PFSK-1 (cell line): ENCODE results near the gene STXBP3.

ENCODE experiments used
- FOXP2 ChIP-seq: optimal IDR thresholded peaks from 2 replicates; pipeline ENCODE3; 2011; ENCODE audit warnings: borderline replicate concordance, control low read depth, inconsistent platforms; ENCODE audit not compliant: insufficient read depth; ENCODE audit errors: extremely low read length, extremely low read depth
- POLR2AphosphoS5 ChIP-seq: IDR thresholded peaks from 2 replicates; pipeline ENCODE4 v1.6.1; 2012; ENCODE audit warnings: low read depth, mild to moderate bottlenecking, control low read depth, low read length, moderate library complexity
- REST ChIP-seq, 2 experiments: IDR thresholded peaks; 2 replicates each; pipeline versions ENCODE4 v1.6.1 to v1.8.0; 2011 to 2012; ENCODE audit warnings: low read depth in 2 of 2, low read length in 2 of 2, control low read depth in 1 of 2, inconsistent platforms in 1 of 2, mild to moderate bottlenecking in 1 of 2, moderate library complexity in 1 of 2; ENCODE audit not compliant: insufficient read depth in 1 of 2
- SIN3A ChIP-seq: IDR thresholded peaks from 2 replicates; pipeline ENCODE4 v1.6.1; 2012; ENCODE audit warnings: mild to moderate bottlenecking, low read length, moderate library complexity, borderline replicate concordance; ENCODE audit not compliant: insufficient read depth
- TAF1 ChIP-seq: IDR thresholded peaks from 2 replicates; pipeline ENCODE4 v1.6.1; 2012; ENCODE audit warnings: low read length, control low read depth, borderline replicate concordance; ENCODE audit not compliant: insufficient read depth

Gene STXBP3

GRCh38 chr1:108819878-108820277 is 73.4 kb downstream of the STXBP3 start:
- TF ChIP-seq REST (IDR thresholded peaks at IDR 0.05; ENCODE audit: insufficient read depth in 1 of 2, low read depth in 2 of 2, low read length in 2 of 2) (no peak), POLR2AphosphoS5 (no peak), SIN3A (no peak), TAF1 (no peak), FOXP2 (no peak)

GRCh38 chr1:108823632-108824031 is 77.2 kb downstream of the STXBP3 start:
- TF ChIP-seq SIN3A, result no peak
- no peak for TF ChIP-seq REST (IDR thresholded peaks at IDR 0.05; ENCODE audit: insufficient read depth in 1 of 2, low read depth in 2 of 2, low read length in 2 of 2)
- no peak for TF ChIP-seq TAF1
- TF ChIP-seq POLR2AphosphoS5, result no peak
- TF ChIP-seq FOXP2, result no peak

- TF ChIP-seq POLR2AphosphoS5 (no peak), TAF1 (no peak), FOXP2 (no peak), REST (IDR thresholded peaks at IDR 0.05; ENCODE audit: insufficient read depth in 1 of 2, low read depth in 2 of 2, low read length in 2 of 2) (no peak), SIN3A (no peak)
Measured at GRCh38 chr1:108824051-108824450, 77.6 kb downstream of the STXBP3 start.

GRCh38 chr1:108826081-108826635 is 79.7 kb downstream of the STXBP3 start:
- TF ChIP-seq TAF1 (no peak), POLR2AphosphoS5 (no peak), FOXP2 (no peak), SIN3A (no peak), REST (IDR thresholded peaks at IDR 0.05; ENCODE audit: insufficient read depth in 1 of 2, low read depth in 2 of 2, low read length in 2 of 2) (no peak)
